Middle frontal gyrus (tissue), 1 donor: ENCODE results near the gene TMEM170B.
A peak's percentile ranks its signal among the peaks of the same experiment; 100 is the strongest.

Experiments
- DNase-seq: peaks from one replicate; pipeline ENCODE4 v3.0.0-alpha.2; 2015; ENCODE audit warnings: low spot score; ENCODE audit errors: extremely low spot score

TMEM170B gene

DNA sequence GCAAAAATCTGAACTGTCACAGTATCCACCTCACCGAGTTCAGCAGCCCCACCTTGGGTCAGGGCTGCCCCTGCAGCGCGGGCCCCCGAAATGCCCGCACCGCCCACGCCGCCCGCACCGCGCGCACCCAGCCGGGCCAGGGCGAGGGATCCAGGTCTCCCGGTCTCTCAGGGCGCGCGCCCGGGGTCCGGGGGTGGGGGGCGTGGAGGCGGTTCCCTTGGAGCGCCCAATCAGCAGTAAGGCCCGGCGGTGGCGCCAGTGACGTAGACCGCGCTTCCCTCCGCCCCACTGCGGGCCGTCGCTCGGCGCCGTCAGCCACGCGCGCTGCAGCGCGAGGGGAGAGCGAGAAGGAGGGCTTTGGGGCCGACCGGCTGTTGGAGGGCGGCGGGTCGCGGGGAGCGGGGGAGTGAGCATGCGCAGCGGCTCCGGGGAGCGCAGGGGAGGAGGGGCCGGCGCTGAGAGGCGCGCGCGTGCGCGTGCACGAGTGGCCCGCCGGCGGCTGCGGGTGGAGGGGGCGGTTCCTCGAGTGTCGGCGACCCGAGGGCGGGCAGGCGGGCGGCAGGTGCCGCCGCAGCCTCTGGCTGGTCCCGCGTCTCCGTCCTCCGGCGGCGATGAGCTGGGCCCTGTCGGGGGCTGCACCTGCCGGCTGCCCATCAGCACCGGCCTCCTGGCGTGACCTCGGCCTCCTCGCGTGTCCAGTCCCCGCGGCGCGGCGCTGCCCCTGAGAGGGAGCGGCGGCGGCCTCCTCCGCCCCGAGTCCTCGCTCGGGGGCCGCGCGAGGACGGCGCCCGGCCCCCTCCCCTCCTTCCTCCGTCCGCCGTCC lies at the start of gene TMEM170B:
TMEM170B (plus strand) TSS at position 521 of the 823 bp plus-strand sequence. CDS start 529 bp downstream, outside the sequence.
- DNase-seq, result peak; percentile 94

DNA sequence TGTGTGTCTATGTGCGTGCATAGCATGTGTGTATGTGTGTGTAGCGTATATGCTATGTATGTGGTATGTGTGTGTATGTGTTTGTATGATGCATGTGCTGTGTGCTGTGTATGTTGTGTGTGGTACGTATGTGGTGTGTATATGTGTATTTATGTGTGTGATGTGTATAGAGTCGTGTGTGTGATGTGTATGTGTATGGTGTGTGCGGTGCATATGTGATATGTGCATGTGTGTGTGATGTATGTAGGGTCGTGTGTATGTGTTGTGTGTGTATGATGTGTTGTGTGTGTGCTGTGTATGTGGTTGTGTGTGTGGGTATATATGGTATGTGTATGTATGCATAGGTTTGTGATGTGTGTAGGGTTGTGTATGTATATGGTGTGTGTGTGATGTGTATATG lies 46.6 kb upstream of the TMEM170B start:
- DNase-seq, result no peak

GRCh38 chr6:11491596-11492463 lies 45.7 kb upstream of the TMEM170B start:
- no peak for DNase-seq

GRCh38 chr6:11492464-11493290 lies 44.9 kb upstream of the TMEM170B start:
- DNase-seq, result no peak

DNA sequence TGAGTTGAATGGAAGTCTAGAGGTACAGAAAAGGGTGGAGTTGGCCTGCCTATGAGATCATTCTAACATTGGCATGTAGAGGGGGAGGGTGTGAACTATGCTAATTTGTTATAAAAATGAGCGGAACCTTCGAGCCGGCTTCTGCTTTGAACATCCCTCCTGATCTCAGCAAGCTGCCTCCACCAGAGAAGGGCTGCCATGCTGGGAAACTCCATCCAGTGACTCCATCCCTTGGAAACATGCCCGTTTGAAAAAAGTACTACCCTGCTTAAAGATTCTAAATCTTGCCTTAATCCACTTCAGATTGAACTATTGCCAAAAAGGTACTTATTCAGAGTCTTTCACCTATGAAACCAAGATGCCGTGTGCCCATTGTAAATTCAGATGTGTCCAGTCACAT lies 43.6 kb upstream of the TMEM170B start:
- no peak for DNase-seq

GRCh38 chr6:11494786-11495564 lies 42.6 kb upstream of the TMEM170B start:
- DNase-seq, result no peak

- no peak for DNase-seq
Observed at GRCh38 chr6:11495565-11496145, 41.9 kb upstream of the TMEM170B start.

DNA sequence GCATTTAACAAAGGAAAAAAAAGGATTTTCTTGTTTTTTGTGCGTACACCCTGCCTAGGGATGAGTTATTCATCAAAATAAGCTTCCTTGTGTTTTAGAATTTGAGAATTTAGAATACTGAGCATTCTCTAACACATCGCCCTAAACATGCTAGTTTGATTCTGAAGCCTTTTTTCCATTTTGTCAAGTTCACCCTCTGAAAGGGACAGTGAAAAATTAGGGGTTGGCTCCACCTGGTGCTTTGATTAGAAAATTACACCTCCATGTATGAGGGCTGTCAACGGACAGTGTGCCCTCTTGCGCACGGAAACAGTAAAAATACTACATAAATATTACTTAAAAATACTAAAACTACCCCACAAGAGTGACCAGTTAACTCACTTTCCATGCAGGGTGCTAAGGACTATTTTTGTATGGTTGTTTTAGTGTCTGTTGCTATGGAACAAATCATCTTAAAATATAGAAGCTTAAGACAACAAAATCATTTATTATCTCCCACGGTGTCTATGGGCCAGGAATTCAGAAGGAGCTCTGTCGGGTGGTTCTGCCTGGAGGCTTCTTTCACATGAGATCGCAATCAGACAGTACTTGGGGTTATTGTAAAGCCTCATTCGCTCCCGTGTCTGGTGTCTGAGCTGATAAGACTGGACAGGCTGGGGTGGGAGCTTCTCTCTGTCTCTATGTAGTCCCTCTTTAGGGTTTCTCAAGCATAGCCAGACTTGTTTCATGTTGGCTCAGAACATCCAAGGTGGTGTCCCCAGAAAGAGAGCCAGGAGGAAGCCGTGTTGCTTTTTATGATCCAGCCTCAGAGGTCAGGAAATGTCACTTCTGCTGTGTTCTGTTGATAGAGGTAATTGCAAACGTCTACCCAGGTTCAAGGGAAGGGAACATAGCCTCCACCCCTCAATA lies 41.1 kb upstream of the TMEM170B start:
- DNase-seq, result peak; percentile 55

GRCh38 chr6:11497107-11497506 lies 40.4 kb upstream of the TMEM170B start:
- no peak for DNase-seq

- DNase-seq, result no peak
Observed at GRCh38 chr6:11497881-11498280, 39.7 kb upstream of the TMEM170B start.

DNA sequence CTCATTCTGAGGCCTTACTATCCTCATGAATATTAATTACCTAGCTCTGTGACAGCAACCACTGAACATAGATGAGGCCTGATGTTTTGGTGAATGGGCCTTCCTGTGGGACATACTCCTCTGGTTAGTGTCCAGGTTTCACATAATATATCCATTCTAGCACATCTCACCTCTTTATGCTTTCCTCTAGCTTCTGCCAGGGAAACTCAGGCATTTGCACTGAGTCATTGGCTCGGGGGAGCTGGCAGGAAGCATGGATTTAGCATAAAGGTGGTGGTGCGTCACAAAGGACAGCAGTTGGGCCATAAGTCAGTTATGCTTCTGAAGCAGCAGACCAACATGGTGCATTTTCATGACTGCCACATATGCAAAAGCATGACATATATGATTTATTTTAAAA lies 37.5 kb upstream of the TMEM170B start:
- no peak for DNase-seq

DNA sequence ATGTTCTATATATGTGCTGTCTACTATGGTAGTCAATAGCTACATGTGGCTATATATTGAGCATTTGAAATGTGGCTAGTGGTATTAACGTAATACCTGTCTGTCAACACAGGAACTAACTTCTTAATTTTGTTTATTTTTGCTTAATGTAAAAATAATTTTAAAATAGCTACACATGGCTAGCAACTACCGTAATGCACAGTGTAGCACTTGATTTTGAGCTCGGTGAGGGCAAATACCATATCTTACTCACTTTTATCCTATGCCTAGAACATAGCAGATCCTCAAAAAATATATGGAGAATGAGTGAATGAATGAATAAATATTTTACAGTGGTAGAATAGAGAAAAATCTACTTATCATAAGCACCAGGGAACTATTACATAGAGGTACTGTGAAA lies 28.1 kb upstream of the TMEM170B start:
- DNase-seq, result no peak

GRCh38 chr6:11514672-11515071 lies 22.9 kb upstream of the TMEM170B start:
- DNase-seq, result no peak

DNA sequence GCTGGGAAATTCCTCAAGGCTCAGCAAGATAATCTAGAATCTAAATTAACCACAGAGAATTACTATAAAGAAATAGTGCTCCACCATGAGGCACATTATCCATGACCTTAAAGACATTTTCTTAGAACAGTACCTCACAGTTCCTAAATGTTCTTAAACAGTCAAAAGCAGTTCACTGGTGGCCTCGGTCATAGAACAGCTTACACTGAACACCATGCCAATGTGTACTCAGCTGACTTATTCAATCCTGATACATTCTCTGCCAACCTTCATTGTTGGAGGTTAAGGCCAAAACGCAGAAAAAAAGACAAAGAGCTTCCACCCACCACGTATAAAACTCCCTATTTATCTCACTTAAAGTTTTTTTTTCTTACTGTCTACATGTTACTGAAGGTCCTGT lies 21.8 kb upstream of the TMEM170B start:
- DNase-seq, result no peak

GRCh38 chr6:11522812-11523605 lies 14.5 kb upstream of the TMEM170B start:
- DNase-seq, result no peak

- DNase-seq, result no peak
Observed at GRCh38 chr6:11525468-11526155, 11.9 kb upstream of the TMEM170B start.

DNA sequence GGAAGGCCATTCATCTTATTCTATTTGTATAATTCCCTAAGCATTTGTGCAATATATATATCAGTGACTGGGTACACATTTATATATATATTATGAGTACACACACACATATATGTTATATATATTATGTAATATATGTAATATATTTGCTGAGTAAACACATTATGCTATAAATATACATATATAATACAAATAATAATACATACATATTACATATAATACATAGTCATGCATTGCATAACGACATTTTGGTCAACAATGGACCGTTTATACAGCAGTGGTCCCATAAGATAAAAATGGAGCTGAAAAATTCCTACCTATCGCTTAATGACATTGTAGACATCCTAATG lies 11.4 kb upstream of the TMEM170B start:
- no peak for DNase-seq

GRCh38 chr6:11527274-11527870 lies 10.2 kb upstream of the TMEM170B start:
- no peak for DNase-seq
